MM.1S (cell line): ENCODE data around the gene PPP1R16B.

Experiments used
- DNase-seq: peaks from one replicate; pipeline ENCODE4 v3.0.0-alpha.2; 2015
- H2AFZ ChIP-seq: fragments of 300-600 bp; sonication (generic); 2 replicates; pipeline ENCODE4 v1.6.0; 2016; ENCODE audit warnings: antibody characterized with exemption, low read length
- H3F3A ChIP-seq: fragments of 300-600 bp; sonication (generic); 2 replicates; pipeline ENCODE4 v1.6.1; 2016; ENCODE audit warnings: mild to moderate bottlenecking, antibody characterized with exemption, low read length, moderate library complexity, mixed read lengths; ENCODE audit not compliant: insufficient read depth
- H3K27ac ChIP-seq: fragments of 300-600 bp; sonication (generic); 2 replicates; pipeline ENCODE4 v1.5.1; 2016; ENCODE audit warnings: mild to moderate bottlenecking, low read length
- H3K27me3 ChIP-seq: fragments of 300-600 bp; sonication (generic); replicated peaks from 2 replicates; pipeline ENCODE4 v1.6.0; 2016; ENCODE audit warnings: low read length; ENCODE audit not compliant: insufficient read depth
- H3K36me3 ChIP-seq: fragments of 300-600 bp; sonication (generic); replicated peaks from 2 replicates; pipeline ENCODE4 v1.6.1; 2016; ENCODE audit warnings: mild to moderate bottlenecking, low read length, mixed read lengths; ENCODE audit not compliant: insufficient read depth
- H3K4me1 ChIP-seq: fragments of 300-600 bp; sonication (generic); 2 replicates; pipeline ENCODE4 v1.6.1; 2016; ENCODE audit warnings: low read length, mixed read lengths
- H3K4me2 ChIP-seq: fragments of 300-600 bp; sonication (generic); 2 replicates; pipeline ENCODE4 v1.6.0; 2016; ENCODE audit warnings: low read depth, low read length
- H3K4me3 ChIP-seq: fragments of 300-600 bp; sonication (generic); 2 replicates; pipeline ENCODE4 v1.5.1; 2016; ENCODE audit warnings: low read length, mixed read lengths
- H3K79me2 ChIP-seq: fragments of 300-600 bp; sonication (generic); 2 replicates; pipeline ENCODE4 v1.6.1; 2016; ENCODE audit warnings: mixed run types, low read length, mixed read lengths
- H3K9ac ChIP-seq: fragments of 300-600 bp; sonication (generic); 2 replicates; pipeline ENCODE4 v1.6.1; 2016; ENCODE audit warnings: low read length, mixed read lengths
- H3K9me2 ChIP-seq: fragments of 300-600 bp; sonication (generic); replicated peaks from 2 replicates; pipeline ENCODE4 v1.6.1; 2016; ENCODE audit warnings: mild to moderate bottlenecking, low read length, mixed read lengths; ENCODE audit not compliant: insufficient read depth
- H3K9me3 ChIP-seq: fragments of 300-600 bp; sonication (generic); replicated peaks from 2 replicates; pipeline ENCODE4 v1.6.1; 2016; ENCODE audit warnings: mild to moderate bottlenecking, low read length, mixed read lengths; ENCODE audit not compliant: insufficient read depth
- H4K20me1 ChIP-seq: fragments of 300-600 bp; sonication (generic); 2 replicates; pipeline ENCODE4 v1.6.1; 2016; ENCODE audit warnings: mild to moderate bottlenecking, low read length, moderate library complexity, mixed read lengths; ENCODE audit not compliant: insufficient read depth
- CTCF ChIP-seq: fragments of 300-600 bp; sonication (generic); IDR thresholded peaks from 2 replicates; pipeline ENCODE4 v1.5.1; 2016; ENCODE audit warnings: antibody characterized with exemption, low read length, mixed read lengths
- EZH2 ChIP-seq: fragments of 300-600 bp; sonication (generic); optimal IDR thresholded peaks from 2 replicates; pipeline ENCODE3; 2017; ENCODE audit warnings: low read depth, mild to moderate bottlenecking, antibody characterized with exemption, low read length, mixed read lengths
- EZH2phosphoT487 ChIP-seq: fragments of 300-600 bp; sonication (generic); IDR thresholded peaks from 2 replicates; pipeline ENCODE4 v1.6.1; 2018; ENCODE audit warnings: antibody characterized with exemption, low read length

PPP1R16B gene

DNA sequence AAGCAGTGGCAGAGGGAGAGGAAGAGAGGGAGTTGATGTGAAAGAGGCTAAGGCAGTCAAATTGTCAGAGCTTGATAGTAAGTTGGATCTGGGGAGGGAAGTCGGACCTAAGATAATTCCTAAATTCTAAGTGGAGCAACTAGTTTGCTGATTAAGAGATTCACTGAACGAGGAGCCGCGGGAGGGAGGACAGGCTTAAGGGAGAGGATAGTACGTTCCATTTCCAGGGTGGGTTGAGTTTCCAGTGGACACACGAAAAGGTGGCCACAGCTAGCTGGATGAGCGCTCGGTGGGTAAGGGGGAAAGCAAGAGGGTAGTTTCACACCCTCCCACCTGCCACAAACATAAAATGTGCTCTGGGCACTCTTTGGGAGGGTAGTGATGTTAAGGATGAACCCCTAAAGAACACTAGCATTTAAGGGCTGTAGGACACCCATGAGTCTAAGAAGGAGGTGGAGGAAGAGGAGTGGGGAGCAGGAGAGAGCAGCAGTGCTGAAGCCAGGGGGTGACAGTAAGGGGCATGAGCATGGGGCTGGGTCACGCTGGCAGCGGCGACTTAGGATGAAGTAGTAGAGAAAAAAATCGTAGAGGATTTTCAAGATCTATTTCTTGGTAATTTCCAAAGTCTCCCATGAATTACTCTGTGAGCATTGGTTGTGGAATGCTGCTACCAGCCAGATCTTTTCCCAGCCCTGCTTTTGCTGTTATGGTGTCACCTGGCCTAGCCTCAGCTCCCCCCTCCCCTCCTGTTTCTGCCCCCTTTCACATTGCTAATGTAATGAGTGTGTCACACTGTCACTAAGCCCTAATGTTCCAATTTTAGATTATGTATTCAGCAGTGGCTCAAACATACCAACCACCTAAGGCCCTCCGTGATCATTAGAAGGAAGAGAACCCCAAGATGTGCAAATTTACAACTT, 35.9 kb upstream of the PPP1R16B start:
- no peak overlapping the region for H3K4me3 ChIP-seq
- no peaks in the 10 kb centered on the region for H3K79me2 ChIP-seq
- no peaks in the 10 kb centered on the region for H3K4me1 ChIP-seq
- no peaks in the 10 kb centered on the region for H4K20me1 ChIP-seq
- H3K36me3 ChIP-seq = peaks cover 5% of the 10 kb centered on the region; the same call in 1 of the 2 replicates
- H3K9me2 ChIP-seq = no peaks in the 10 kb centered on the region
- H3F3A ChIP-seq = no peaks in the 10 kb centered on the region
- H3K27me3 ChIP-seq = no peaks in the 10 kb centered on the region
- DNase-seq = no peak
- TF ChIP-seq CTCF (no peak), EZH2 (no peak), EZH2phosphoT487 (no peak)
- H3K9me3 ChIP-seq = no peaks in the 10 kb centered on the region
- no peak overlapping the region for H3K27ac ChIP-seq
- H2AFZ ChIP-seq = no peak overlapping the region
- H3K4me2 ChIP-seq = no peak overlapping the region
- no peak overlapping the region for H3K9ac ChIP-seq

GRCh38 chr20:38770546-38770945, 35.0 kb upstream of the PPP1R16B start:
- TF ChIP-seq EZH2phosphoT487 (no peak), EZH2 (no peak), CTCF (no peak)
- H3K36me3 ChIP-seq = peaks cover 5% of the 10 kb centered on the region; the same call in 1 of the 2 replicates

DNA sequence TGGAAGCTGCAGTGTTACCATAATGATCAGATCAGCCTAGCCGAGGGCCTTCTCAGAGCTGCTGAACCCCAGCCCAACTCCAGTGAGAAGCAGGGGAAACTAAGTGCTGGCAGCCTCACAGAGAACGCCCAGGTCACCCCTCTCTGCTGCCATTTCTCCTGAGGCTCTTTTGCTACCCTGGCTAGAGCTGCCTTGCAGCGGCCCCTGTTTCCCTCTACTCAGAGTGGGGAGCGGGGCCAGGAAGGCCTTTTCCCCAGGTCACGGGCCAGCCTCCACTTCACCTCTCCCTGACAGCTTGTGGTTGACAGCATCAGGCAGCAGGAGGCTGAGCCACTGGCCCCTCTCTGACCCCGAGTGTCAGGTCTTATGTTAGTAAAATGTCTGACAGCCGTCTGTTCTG, 34.5 kb upstream of the PPP1R16B start:
- H4K20me1 ChIP-seq = no peaks in the 10 kb centered on the region
- no peak overlapping the region for H3K27ac ChIP-seq
- H2AFZ ChIP-seq = no peak overlapping the region
- no peak for TF ChIP-seq EZH2
- no peak for TF ChIP-seq EZH2phosphoT487
- no peak for TF ChIP-seq CTCF
- no peak overlapping the region for H3K4me2 ChIP-seq
- H3K9me3 ChIP-seq = no peaks in the 10 kb centered on the region
- H3K27me3 ChIP-seq = no peaks in the 10 kb centered on the region
- H3K9me2 ChIP-seq = no peaks in the 10 kb centered on the region
- H3K4me3 ChIP-seq = no peak overlapping the region
- H3K79me2 ChIP-seq = no peaks in the 10 kb centered on the region
- no peak for DNase-seq
- peaks cover 5% of the 10 kb centered on the region; the same call in 1 of the 2 replicates for H3K36me3 ChIP-seq
- H3F3A ChIP-seq = no peaks in the 10 kb centered on the region
- no peaks in the 10 kb centered on the region for H3K4me1 ChIP-seq
- H3K9ac ChIP-seq = no peak overlapping the region

More at GRCh38 chr20:38770546-38770945, 35.0 kb upstream of the PPP1R16B start:
- Histone ChIP-seq H3K79me2 (no peaks in the 10 kb centered on the region), H4K20me1 (no peaks in the 10 kb centered on the region), H2AFZ (no peak overlapping the region), H3K9me3 (no peaks in the 10 kb centered on the region), H3K4me3 (no peak overlapping the region), H3K27ac (no peak overlapping the region), H3F3A (no peaks in the 10 kb centered on the region), H3K4me2 (no peak overlapping the region), H3K27me3 (no peaks in the 10 kb centered on the region), H3K9ac (no peak overlapping the region), H3K9me2 (no peaks in the 10 kb centered on the region), H3K4me1 (no peaks in the 10 kb centered on the region)
- DNase-seq = no peak
